NCI-H446 treated with DMSO at 0.1 percent for 48 hours (cell line): ENCODE data around the gene FMO2.

Experiments
- DNase-seq: peaks from one replicate; lab custom pipeline; 2025; lab: John Stamatoyannopoulos, UW

The FMO2 gene, protein sequence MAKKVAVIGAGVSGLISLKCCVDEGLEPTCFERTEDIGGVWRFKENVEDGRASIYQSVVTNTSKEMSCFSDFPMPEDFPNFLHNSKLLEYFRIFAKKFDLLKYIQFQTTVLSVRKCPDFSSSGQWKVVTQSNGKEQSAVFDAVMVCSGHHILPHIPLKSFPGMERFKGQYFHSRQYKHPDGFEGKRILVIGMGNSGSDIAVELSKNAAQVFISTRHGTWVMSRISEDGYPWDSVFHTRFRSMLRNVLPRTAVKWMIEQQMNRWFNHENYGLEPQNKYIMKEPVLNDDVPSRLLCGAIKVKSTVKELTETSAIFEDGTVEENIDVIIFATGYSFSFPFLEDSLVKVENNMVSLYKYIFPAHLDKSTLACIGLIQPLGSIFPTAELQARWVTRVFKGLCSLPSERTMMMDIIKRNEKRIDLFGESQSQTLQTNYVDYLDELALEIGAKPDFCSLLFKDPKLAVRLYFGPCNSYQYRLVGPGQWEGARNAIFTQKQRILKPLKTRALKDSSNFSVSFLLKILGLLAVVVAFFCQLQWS

DNA sequence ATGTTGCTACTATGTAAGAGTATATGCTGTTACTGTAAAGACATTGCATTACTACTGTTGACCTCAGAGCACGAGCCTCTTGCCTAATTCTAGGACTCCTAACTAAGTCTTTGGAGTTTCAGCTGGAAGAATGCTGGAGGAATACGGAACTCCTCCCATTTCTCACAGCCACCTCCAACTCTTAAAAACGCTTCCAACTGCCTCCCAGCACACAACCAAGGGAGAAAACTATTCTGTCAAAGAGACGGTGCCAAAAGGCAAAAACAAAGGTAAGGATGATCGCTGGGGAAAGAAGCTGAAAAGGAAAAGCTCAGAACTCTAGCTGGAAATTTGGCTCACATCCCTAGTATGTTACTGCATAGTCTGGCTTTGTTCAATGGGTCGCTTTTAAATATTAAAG lies at the start of gene FMO2:
FMO2 (plus strand) TSS at position 210 of the 400 bp plus-strand sequence. CDS start 414 bp downstream, outside the sequence.
- DNase-seq, result no peak

DNA sequence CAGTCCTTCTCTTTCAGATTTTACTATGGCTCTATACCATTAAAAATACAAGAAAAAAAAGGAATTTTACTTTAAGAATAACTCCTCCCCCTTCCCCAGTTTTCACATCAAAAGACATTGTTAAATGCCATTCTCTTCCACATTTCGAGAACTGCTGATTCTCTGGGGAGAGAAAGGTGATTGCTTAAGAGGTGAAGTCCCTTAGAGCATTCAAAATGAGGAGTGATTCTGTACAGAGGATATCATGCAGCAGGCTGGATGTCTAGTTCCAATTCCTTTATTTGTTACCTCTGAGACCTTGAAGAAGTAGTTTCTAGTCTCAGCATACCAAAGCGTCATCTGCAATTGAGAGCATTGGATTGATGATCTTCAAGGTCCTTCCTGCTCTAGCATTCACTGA lies 47.5 kb upstream of the FMO2 start:
- DNase-seq, result no peak

DNA sequence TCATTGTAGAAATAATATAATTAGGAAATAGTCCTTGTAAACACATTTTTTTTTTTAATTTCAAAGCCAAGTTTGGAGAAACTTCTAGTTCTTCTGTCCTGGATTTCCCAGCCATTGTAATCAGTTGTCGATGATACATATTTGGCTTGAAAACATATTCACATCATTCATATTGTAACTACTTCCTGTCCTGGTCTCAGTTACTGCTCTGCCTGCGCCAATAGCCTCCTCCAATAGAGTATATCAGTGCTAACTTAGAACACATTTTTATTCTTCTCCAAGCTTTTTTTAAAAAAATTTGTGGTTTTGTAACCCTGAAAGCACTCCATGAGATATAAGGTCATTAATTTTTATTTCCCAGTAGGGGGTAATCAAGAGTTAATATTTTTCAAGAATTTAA lies 46.1 kb upstream of the FMO2 start:
- no peak for DNase-seq

DNA sequence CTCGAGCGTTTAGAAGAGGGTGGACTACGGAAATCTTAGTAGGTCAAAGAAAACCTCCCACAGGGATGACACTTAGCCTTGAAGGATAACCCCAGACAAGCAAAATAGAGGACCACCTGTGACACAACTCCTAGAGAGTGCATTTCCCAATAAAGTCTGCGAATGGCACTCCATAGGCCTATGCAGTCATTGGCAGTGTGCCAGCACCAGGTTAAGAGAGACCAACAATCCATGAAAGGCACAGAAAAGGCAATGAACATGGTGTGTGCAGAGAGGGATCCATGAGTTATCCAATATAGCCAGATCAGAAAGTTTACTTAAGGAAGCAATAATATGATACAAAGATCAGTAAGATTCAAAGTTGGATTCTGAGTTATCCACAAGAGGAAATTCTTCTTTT lies 45.2 kb upstream of the FMO2 start:
- DNase-seq, result no peak

DNA sequence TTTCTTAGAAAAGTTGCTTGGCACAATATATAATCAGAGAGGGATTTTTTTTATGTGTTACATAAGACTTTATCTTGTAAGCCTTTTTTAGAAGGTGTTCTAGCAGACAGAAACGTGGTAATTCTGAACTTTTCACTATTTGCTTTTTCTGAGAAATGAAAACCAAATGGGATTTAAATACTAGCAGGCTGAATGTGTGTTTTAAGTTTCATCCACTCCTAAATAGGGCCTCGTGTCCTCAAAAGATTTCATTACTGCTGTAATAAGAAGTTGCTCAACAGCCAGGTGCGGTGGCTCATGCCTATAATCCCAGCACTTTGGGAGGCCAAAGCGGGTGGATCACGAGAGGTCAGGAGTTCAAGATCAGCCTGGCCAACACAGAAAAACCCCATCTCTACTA lies 44.7 kb upstream of the FMO2 start:
- no peak for DNase-seq

DNA sequence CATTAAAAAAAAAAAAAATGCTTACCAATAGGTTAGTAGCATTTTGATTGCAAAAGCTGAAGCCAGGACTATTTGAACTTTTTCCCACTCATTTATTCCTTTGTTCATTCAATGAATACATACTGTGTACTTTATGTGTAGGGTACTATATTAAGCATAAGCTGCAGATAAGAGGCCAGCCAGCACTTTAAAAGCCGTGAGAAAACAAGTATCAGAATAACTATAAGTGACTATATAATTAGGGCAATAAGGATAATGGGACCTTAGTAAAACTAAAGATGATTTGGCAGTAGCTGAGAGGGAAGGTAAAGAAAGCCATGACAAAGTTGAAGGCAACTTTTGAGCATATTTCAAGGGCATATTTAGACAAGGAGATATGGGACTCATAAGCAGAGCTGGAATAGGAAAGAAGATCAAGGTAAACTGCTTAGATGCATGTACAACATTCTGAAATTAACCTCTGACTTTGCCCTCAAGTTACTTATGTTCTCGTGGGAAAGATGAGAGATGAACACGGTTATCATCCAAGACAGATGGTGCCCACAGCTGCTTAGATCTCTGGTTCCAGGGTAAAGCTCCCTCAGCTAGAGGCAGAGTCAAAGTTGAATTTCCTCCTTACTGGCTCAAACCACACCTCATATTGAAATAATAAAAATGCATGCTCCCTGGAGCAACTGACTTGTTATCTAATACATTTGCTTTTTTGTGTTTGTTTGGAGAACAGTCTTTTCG lies 44.0 kb upstream of the FMO2 start:
- no peak for DNase-seq

DNA sequence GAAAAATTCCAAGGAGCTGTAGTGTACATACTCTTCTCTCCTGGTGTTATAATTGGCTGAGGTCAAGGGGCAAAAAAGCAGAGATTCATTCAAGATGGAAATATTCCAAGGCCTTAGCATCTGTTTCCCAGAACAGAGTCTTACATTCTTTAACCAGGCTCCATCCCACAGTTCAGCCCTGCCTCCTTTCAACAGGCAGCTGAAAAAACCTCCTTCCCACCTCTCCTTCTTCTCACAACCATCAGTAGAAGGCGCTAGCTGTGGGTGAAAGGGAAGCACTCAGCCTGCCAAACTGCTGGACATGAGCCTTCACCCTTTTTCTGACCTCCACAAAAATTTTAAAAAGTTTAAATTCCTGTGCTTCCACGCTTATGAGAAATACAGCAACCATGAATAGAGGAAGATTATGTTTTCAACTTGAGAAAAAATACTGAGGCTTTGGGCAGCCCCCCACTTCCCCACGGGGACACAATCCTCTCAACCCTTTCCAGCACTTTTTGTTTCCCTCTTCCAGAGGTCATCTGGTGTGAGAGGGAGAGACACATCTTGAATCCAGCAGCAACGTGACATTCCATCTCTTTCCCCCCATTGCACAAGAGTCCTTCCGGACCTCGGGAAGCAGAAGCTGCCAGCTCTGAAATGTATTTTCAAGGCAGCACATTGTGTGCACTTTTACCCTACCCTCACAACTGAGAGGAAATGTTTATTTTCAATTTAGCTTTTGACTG lies 43.2 kb upstream of the FMO2 start:
- no peak for DNase-seq

DNA sequence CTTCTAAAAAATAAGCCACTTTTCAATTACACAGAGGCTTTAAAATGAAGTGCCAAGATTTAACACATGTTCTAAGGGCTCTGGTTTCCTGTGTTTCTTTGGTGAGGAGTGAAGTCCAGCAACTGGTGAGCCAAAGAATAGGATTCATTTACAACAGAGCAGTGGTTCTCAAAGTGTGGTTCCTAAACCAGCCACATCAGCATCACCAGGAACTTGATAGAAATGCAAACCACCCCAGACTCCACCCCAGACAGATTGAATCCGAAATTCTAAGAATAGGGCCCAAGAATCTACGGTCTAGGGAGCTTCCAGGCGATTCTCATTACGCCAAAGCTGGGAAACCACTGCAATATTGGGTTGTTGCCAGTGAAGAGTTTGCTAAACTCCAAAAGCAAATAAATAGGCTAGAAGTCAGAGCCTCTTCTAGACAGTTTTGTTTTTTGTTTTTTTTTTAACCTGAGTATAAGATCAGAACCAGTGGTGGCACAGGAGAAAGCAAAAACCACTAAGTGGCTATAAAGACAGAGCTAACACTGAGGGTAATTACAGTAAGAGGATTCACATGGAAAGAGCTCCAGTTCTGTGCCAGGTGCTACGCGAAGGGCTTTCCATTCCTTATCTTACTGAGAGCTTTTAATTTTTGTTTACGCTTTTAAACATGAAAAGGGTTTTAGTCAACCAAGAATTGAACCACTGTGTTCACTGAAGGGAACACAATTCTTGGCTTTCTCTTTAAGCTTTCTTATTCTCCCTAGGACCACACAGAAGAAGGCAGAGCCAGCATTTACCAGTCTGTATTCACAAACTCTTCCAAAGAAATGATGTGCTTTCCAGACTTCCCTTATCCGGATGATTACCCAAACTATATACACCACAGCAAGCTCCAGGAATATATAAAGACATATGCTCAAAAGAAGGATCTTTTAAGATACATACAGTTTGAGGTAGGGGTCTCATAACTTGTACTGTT lies 42.4 kb upstream of the FMO2 start:
- no peak for DNase-seq

DNA sequence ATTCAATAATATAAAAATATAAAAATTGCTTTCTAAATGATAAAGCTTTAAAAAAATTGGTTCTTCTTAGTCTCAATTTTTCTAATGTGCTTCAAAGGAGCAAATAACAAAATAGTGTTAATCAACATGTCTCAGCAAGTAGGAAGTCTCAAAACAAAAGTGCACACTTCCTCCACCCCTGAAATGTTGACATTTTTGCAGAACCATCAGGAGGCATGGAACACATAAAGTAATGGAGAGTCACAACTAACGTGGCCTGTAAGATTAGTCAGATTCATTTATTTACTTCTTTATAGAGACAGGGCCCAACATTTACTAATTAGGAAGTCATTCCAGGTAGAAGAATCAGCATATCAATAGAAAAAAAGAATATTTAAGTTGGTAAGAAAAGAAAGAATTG lies 34.9 kb upstream of the FMO2 start:
- no peak for DNase-seq

DNA sequence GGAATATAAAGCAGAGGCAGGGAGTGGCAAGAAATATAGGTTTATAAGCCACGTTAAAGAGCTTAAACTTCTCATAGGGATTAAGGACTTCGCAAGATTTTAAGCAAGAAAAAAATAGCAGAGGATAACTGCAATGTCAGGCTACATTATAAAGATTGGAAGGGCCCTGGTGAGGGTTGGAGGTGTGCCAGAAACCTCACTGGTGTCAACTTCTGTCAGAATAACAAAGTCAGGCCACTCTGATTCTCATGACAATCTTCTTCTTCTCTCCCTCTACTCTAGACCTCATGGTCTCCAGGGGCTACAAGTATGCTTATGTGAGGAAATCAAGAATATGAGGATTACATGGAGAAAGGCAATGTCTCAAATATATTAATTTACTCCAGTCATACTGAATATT lies 32.6 kb upstream of the FMO2 start:
- DNase-seq, result no peak

DNA sequence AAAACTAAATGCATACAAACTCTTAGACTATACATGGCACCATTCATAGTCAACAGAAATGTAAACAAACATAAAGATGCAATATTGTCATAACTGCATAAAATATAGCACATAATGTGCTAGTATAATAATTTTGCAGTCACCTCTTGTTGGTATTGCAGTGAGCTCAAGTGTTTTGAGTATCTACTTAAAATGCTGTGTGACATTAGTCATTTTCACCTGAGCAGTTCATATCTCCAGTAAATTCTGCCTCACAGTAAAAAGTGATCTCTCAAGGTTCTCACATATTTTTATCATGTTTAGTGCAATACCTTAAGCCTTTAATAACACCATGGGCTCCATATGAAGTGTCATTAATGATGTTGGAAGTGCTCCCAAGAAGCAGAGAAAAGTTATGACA lies 29.6 kb upstream of the FMO2 start:
- DNase-seq, result no peak

DNA sequence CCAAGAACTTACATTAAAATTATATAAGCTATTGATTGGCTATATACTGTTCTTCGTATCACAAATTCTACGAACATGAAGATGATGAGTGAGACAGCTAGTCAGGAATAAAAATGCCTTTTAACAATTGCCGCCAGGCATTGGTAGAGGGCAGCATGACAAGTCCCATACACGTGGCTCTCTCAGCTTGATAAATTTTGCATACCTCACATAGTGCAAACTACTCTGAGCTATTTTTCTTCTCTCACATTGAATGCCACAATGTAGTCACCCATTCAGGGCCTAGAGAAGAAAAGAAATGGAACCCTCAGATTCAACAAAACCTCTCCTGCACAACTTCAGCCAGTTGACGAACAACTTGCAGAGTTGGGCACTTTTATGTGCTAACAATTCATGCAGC lies 27.0 kb upstream of the FMO2 start:
- no peak for DNase-seq

DNA sequence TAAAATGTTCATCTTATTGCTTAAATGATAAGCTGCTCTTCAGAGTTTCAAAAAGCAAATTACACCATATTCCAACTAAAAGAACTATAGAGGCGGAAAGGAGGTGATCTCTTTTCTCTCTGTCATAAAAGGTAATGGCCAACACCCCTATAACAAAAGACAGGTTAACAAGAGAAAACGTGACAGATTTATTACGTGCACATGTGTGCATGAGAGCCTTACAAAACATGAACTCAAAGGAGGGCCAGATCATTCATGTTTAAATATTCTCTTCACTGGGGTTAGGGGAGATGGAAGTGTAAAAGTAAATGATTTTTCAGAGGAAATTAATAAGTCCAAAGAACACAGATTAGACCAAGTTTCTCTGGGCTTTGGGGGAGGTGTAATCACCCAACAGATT lies 26.5 kb upstream of the FMO2 start:
- no peak for DNase-seq

DNA sequence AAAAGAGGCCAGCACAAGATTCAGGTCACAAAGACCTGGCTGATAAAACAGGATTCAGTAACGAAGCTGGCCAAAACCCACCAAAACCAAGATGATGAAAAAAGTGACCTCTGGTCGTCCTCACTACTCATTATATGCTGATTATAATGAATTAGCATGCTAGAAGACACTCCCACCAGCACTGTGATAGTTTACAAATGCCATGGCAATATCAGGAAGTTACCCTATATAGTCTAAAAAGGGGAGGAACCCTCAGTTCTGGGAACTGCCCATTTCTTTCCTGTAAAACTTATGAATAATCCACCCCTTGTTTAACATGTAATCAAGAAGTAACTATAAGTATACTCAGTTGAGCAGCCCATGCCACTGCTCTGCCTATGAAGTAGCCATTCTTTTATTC lies 26.0 kb upstream of the FMO2 start:
- no peak for DNase-seq

DNA sequence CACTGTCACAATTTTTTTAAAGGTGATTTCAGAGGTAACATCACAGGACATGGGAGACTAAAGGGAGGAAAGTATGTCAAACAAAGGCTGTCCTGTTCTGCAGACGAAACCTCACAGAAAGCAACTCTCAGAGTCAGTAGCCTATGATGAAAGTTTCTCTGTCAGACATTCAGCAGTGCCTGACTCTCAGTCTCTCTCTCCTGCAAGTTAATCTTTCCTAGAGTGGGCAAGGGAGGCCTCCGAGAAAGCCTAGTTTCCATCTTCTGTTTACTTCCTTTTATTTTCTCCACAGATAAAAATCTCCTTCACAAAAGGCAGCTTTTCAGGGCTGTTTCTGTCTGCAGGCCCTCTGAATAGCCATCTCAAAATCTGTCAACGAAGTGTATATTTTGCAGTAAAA lies 24.9 kb upstream of the FMO2 start:
- no peak for DNase-seq

DNA sequence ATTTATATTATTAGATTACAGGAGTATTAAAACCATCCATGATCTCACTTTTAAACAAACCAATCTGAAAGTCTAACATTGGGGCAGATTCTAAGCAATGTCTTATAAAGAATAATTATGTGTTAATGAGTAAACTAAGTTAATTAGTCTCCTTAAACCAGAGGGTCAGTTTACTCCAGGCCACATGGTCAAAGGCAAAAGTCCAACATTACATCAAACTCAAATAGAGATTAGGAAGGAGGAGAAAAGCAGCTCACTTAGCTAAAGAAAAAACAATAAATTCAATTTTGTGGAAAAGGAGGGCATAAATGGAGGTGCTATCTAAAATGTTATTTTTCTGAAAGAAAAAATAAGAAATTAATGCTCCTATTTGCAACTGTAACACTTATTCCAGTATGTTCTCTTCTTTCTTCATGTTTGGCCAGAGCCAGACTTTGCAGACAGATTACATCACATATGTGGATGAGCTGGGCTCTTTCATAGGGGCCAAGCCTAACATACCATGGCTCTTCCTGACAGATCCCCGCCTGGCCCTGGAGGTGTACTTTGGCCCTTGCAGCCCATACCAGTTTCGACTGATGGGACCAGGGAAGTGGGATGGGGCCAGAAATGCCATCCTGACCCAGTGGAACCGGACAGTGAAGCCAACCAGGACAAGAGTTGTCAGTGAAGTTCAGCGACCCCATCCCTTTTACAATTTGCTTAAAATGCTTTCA lies 24.3 kb upstream of the FMO2 start:
- no peak for DNase-seq

DNA sequence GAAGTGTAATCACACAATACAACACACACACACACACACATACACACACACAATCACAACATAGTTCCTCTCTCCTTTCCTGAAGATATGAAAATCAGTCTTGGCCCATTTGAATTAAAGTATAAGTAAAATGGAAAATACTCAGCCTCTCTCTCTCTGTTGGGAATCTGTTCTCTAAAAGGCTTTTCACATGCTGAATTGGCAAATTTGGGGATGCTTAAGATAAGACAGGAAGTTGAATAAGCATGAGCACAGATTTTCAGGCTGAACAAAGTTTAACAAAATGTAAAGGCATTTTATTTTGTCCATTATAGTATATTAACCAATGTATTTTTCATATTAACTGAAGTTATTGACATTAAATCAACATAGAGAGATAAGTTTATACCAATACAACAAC lies 23.7 kb upstream of the FMO2 start:
- DNase-seq, result no peak

DNA sequence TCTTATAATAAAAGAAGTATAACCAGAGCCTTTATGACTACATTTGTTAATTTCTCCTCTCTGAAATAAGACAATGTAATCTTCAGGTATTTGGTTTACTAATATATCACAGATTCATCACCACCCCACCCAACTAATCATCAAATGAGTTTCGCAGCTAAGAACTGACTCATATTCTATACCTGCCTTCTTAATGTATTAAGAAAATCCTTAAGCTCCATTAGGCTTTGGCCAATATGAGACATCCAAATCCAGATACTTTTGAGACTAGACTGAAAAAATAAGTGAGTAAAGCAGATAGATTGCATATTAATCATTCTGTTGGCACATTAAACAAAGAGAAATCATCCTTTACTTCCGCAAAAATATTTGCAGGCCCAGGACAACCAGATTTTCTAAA lies 18.7 kb upstream of the FMO2 start:
- DNase-seq, result no peak

DNA sequence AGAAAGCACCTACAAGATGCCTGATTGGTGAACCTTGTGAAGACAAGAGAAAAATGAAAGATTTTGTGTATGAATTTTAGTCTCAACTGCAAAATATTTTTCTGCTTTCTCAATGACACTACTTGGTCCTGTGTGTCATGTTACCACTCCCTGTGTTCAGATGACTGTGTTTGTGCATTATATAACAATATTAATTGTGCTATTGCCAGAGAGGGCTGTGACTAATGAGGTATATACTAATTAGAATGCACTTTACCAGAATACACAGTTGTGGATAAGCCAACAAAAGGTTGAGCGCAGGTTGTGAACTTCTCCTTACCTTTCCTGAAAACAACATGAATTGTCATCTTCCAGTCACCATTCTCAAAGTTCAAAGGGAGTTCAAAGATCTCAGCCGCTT lies 17.3 kb upstream of the FMO2 start:
- no peak for DNase-seq

DNA sequence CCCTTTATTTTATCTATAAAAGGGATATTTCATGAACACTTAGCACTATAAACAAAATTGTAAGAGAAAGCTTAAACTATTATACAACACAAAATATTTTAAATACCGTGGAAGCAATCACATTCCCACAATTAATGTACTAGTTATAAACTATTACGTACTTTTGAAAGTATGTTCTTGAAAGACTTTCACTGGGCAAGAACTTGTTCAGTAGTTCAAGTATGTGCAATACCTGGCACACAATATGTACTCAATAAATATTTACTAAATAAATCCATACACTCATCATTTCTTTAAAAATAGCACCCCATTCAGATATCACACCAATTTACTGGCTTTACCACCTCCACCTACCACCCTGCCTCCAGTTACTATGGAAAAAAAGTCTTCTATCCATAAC lies 12.6 kb upstream of the FMO2 start:
- no peak for DNase-seq

DNA sequence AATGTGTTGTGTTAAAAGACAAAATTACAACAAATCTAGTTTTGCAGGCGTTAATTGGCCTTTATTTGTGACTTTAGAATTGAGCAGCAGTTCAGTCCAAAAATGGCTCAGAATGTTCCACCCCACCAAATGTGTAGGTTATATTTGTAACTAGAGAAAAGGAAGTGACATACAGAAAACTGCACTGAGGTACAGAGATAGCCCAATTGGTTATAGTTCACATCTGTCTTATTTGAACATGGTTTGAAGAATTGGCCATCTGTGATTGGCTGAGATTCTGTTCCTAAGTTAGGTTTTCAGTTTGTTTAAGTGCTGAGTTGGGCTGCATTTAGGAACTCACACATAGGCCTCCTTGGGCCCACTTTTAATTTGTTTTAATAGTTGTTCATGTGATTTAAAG lies 12.0 kb upstream of the FMO2 start:
- no peak for DNase-seq
